ENCODE data around the gene HSD17B12.

DNA sequence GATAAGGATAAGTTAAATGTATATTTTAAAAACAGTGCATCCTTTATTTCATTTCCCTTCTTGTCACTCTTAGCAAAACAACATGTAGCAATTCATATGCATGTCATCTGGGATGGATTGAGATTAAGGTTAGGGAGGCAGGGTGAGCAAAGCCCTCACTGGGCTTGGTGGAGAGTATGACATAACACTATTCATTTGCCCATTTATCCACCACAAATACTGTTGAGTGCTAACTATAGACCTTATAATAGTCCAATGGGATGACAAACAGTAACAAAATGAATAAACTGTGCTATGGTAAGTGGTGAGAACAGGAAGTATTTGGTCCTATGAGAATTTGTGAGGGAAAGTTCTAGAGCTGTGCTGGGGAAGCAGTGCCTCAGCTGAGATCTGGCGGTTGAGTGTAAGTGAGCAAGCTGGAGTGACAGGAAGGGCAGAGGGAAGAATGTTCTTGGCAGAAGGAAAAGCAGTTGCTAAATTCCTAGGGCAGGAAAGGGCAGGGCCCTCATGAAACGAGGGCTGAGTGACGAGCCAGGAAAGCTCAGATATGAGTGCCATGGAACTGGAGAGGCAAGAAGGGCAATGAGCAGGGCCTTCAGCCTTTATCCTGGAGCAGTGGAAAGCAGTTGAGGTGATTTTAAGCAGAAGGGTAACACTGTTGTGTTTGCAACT lies 6.7 kb downstream of the HSD17B12 start:
- TF ChIP-seq, protein P1, sequence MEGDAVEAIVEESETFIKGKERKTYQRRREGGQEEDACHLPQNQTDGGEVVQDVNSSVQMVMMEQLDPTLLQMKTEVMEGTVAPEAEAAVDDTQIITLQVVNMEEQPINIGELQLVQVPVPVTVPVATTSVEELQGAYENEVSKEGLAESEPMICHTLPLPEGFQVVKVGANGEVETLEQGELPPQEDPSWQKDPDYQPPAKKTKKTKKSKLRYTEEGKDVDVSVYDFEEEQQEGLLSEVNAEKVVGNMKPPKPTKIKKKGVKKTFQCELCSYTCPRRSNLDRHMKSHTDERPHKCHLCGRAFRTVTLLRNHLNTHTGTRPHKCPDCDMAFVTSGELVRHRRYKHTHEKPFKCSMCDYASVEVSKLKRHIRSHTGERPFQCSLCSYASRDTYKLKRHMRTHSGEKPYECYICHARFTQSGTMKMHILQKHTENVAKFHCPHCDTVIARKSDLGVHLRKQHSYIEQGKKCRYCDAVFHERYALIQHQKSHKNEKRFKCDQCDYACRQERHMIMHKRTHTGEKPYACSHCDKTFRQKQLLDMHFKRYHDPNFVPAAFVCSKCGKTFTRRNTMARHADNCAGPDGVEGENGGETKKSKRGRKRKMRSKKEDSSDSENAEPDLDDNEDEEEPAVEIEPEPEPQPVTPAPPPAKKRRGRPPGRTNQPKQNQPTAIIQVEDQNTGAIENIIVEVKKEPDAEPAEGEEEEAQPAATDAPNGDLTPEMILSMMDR (conservative IDR thresholded peaks at IDR 0.05; ENCODE audit: low read depth, low read length): no peak
- TF ChIP-seq SMC3 (IDR thresholded peaks at IDR 0.05; ENCODE audit: low read depth, low read length) (no peak), CHD1 (IDR thresholded peaks at IDR 0.05; ENCODE audit: low read depth, low read length) (no peak), POLR2A (IDR thresholded peaks at IDR 0.05; ENCODE audit: low read depth, low read length) (no peak), MXI1 (IDR thresholded peaks at IDR 0.05; ENCODE audit: borderline replicate concordance, low read depth, low read length) (no peak), MAZ (IDR thresholded peaks at IDR 0.05; ENCODE audit: borderline replicate concordance, low read depth, low read length) (no peak), FOS (IDR thresholded peaks at IDR 0.05; ENCODE audit: low read depth, low read length) (no peak)
- TF ChIP-seq, protein P2, sequence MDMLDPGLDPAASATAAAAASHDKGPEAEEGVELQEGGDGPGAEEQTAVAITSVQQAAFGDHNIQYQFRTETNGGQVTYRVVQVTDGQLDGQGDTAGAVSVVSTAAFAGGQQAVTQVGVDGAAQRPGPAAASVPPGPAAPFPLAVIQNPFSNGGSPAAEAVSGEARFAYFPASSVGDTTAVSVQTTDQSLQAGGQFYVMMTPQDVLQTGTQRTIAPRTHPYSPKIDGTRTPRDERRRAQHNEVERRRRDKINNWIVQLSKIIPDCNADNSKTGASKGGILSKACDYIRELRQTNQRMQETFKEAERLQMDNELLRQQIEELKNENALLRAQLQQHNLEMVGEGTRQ (IDR thresholded peaks at IDR 0.05; ENCODE audit: low read depth, low read length): no peak

Data from IMR-90 (cell line).